Measurements from ENCODE around the gene PSMD2. TPM values are rescaled to one million over a fixed set of nuclear protein-coding genes. Genes with fewer than 3 reads are reported as not detected.

The PSMD2 gene
- total RNA-seq, 4 donors from 2014 or later, result 63.6 to 234 (median 195) TPM

DNA sequence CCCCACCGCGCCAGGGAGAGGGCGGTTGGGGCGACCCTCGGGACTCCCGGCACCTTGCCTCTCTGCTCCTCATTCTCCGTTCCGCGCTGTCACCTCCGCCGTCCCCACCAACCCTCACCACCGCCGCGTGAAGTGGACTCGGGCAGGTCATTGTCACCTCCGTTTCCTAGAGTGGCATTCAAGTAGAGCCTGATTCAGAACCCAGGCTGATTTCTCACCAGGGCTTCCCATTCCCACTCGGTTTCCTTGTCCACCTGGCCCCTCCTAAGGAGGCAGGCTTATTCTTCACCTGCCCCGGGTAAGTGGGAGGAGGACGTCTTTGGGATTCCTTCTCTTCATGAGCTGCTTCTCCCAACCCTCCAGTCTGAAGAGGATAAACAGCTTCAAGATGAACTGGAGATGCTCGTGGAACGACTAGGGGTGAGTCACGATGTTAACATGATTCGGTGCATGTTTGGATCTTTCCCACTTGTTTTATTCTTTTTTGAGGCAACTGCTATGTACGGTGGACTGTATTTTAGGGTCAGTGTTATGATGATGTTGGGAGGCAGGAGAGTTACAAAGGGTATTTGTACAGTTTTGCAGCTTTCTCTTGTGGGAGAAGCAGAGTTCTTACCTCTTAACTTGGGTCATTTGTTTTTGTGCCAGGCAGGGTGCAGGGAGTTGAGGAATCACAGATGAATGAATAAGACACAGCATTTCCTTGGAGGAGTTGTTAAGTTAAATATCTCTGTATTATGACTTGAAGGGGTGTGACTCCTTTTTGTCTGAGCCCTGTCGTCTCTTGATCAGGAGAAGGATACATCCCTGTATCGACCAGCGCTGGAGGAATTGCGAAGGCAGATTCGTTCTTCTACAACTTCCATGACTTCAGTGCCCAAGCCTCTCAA, 692 bp downstream of the PSMD2 start:
- Histone ChIP-seq H3K27ac (peak overlapping the region; percentile 81 to 89 (median 87)), H3K36me3 (peaks cover 0 to 40% (median 20%) of the 10 kb centered on the region in 4 donors), H3K27me3 (no peaks in the 10 kb centered on the region), H3K4me1 (peaks cover 7 to 26% (median 12%) of the 10 kb centered on the region in 4 donors), H3K9me3 (no peaks in the 10 kb centered on the region), H3K4me3 (peak overlapping the region; percentile 67 to 82 (median 77))
- intact Hi-C loops (cut with DNase I; ENCODE audit: low total_unique reads), result loop anchor here (10.0 kb wide), 1 partner anchor 55 kb away; no protein-coding TSS in a partner anchor
- in situ Hi-C loops (cut with MboI; ENCODE audit: low pct_ligation_motif_present in 1 of 4, low pct_unique_long_range_greater_than_20kb in 1 of 4, low sequenced_read_pairs in 3 of 4), result no loop called here
- 16 to 59% methylated on average over 7 to 29 of the region's 29 CpGs for WGBS, 2 donors (ENCODE audit: low coverage in 1 of 2)
- TF ChIP-seq POLR2AphosphoS5 (IDR thresholded peaks at IDR 0.05), result no peak
- TF ChIP-seq EP300 (IDR thresholded peaks at IDR 0.05; ENCODE audit: low read depth), result no peak
- TF ChIP-seq, protein P1, sequence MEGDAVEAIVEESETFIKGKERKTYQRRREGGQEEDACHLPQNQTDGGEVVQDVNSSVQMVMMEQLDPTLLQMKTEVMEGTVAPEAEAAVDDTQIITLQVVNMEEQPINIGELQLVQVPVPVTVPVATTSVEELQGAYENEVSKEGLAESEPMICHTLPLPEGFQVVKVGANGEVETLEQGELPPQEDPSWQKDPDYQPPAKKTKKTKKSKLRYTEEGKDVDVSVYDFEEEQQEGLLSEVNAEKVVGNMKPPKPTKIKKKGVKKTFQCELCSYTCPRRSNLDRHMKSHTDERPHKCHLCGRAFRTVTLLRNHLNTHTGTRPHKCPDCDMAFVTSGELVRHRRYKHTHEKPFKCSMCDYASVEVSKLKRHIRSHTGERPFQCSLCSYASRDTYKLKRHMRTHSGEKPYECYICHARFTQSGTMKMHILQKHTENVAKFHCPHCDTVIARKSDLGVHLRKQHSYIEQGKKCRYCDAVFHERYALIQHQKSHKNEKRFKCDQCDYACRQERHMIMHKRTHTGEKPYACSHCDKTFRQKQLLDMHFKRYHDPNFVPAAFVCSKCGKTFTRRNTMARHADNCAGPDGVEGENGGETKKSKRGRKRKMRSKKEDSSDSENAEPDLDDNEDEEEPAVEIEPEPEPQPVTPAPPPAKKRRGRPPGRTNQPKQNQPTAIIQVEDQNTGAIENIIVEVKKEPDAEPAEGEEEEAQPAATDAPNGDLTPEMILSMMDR (IDR thresholded peaks at IDR 0.05), result no peak
- no peak for TF ChIP-seq POLR2A (IDR thresholded peaks at IDR 0.05)
- no peak for DNase-seq

DNA sequence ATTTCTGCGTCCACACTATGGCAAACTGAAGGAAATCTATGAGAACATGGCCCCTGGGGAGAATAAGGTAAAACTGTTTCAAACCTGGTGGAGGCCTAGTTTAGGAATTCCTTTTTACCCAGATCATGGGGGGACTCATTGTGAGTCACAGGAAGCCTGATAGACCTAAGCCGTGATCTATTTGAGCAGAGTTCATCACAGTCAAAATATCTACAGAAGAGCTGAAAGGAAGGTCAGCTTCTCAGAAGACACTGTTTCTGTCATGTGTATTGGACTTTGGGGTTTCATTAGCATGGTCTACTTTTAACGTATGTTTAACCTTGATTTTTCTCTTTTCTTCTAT, 1.3 kb downstream of the PSMD2 start:
- no peak for DNase-seq
- Histone ChIP-seq H3K27ac (peak overlapping the region in 1 of 4 donors; percentile 88), H3K9me3 (no peaks in the 10 kb centered on the region), H3K36me3 (peaks cover 0 to 40% (median 20%) of the 10 kb centered on the region in 4 donors), H3K27me3 (no peaks in the 10 kb centered on the region), H3K4me3 (peak overlapping the region in 1 of 4 donors; percentile 67), H3K4me1 (peaks cover 7 to 26% (median 12%) of the 10 kb centered on the region in 4 donors)
- no peak for TF ChIP-seq POLR2A (IDR thresholded peaks at IDR 0.05)
- no peak for TF ChIP-seq POLR2AphosphoS5 (IDR thresholded peaks at IDR 0.05)
- no peak for TF ChIP-seq EP300 (IDR thresholded peaks at IDR 0.05; ENCODE audit: low read depth)
- TF ChIP-seq, protein P1 (IDR thresholded peaks at IDR 0.05), result no peak
- WGBS, 2 donors (ENCODE audit: low coverage in 1 of 2), result 84 to 89% methylated on average over 3 of the region's 3 CpGs
- in situ Hi-C loops (cut with MboI; ENCODE audit: low pct_ligation_motif_present in 1 of 4, low pct_unique_long_range_greater_than_20kb in 1 of 4, low sequenced_read_pairs in 3 of 4), result no loop called here
- intact Hi-C loops (cut with DNase I; ENCODE audit: low total_unique reads), result loop anchor here (10.0 kb wide), 1 partner anchor 54 kb away; no protein-coding TSS in a partner anchor

DNA sequence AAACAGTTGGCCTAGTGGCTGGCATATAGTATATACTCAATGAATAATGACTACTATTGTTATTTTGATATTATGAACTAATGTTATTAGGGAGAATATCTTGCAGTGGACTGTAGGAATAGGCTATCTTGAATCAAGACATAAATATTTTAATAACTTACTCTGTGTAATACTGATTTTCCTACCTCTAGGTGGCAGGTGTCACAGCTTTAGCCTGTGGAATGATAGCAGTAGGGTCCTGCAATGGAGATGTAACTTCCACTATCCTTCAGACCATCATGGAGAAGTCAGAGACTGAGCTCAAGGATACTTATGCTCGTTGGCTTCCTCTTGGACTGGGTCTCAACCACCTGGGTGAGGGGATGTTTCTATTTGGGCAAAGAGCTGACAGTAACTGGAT, 6.5 kb downstream of the PSMD2 start:
- no peak for TF ChIP-seq POLR2AphosphoS5 (IDR thresholded peaks at IDR 0.05)
- TF ChIP-seq, protein P1 (IDR thresholded peaks at IDR 0.05), result peak; percentile 24 to 43 (median 34)
- peak overlapping the region in 2 of 4 donors; percentile 59 to 64 for H3K27ac ChIP-seq
- no peaks in the 10 kb centered on the region for H3K9me3 ChIP-seq
- DNase-seq, result no peak
- H3K27me3 ChIP-seq, result no peaks in the 10 kb centered on the region
- H3K36me3 ChIP-seq, result peaks cover 0 to 52% (median 25%) of the 10 kb centered on the region in 4 donors
- in situ Hi-C loops (cut with MboI; ENCODE audit: low pct_ligation_motif_present in 1 of 4, low pct_unique_long_range_greater_than_20kb in 1 of 4, low sequenced_read_pairs in 3 of 4), result no loop called here
- peaks cover 0 to 16% (median 7%) of the 10 kb centered on the region in 4 donors for H3K4me1 ChIP-seq
- 50 to 72% methylated on average over 1 of the region's 1 CpG for WGBS, 2 donors (ENCODE audit: low coverage in 1 of 2)
- no peak overlapping the region for H3K4me3 ChIP-seq
- intact Hi-C loops (cut with DNase I; ENCODE audit: low total_unique reads), result loop anchor here (10.0 kb wide), 1 partner anchor 49 kb away; no protein-coding TSS in a partner anchor

DNA sequence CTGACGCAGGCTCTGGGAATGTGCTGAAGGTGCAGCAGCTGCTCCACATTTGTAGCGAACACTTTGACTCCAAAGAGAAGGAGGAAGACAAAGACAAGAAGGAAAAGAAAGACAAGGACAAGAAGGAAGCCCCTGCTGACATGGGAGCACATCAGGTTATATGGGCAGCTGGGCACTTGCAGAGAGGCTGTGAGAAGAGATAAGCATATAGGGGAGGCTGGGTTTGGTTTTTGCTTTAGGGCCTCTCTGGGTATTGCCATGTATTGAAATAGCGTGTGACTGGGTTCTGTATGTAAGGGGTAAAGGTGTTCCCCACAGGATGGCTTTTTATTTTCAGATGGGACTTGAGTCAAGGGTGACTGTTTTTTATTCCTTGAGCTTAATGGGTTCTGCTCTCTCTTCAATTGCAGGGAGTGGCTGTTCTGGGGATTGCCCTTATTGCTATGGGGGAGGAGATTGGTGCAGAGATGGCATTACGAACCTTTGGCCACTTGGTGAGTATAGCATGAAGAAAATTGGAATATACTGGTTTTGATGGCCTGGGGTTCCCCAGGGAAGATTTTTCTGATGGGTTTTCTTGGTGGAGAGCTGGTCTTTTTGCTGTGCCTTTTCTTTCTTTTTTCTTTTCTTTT, 7.4 kb downstream of the PSMD2 start:
- no peaks in the 10 kb centered on the region for H3K9me3 ChIP-seq
- intact Hi-C loops (cut with DNase I; ENCODE audit: low total_unique reads) (loop anchor here (10.0 kb wide), 1 partner anchor 48 kb away; no protein-coding TSS in a partner anchor), in situ Hi-C loops (cut with MboI; ENCODE audit: low pct_ligation_motif_present in 1 of 4, low pct_unique_long_range_greater_than_20kb in 1 of 4, low sequenced_read_pairs in 3 of 4) (no loop called here)
- H3K27me3 ChIP-seq, result no peaks in the 10 kb centered on the region
- WGBS, 2 donors (ENCODE audit: low coverage in 1 of 2), result 77 to 79% methylated on average over 3 to 4 of the region's 4 CpGs
- no peak for TF ChIP-seq POLR2A (IDR thresholded peaks at IDR 0.05)
- no peak for TF ChIP-seq EP300 (IDR thresholded peaks at IDR 0.05; ENCODE audit: low read depth)
- peak in 1 of 3 donors; percentile 9 for TF ChIP-seq POLR2AphosphoS5 (IDR thresholded peaks at IDR 0.05)
- TF ChIP-seq, protein P1 (IDR thresholded peaks at IDR 0.05), result no peak
- no peak overlapping the region for H3K4me3 ChIP-seq
- no peak for DNase-seq
- peaks cover 0 to 46% (median 22%) of the 10 kb centered on the region in 4 donors for H3K36me3 ChIP-seq
- H3K27ac ChIP-seq, result peak overlapping the region; percentile 9 to 64 (median 58)
- H3K4me1 ChIP-seq, result peaks cover 0 to 13% (median 5%) of the 10 kb centered on the region in 4 donors

Measured in transverse colon (tissue), 4 donors.